Subcutaneous abdominal adipose tissue (tissue), 5 donors: Measurements from ENCODE around the gene MACROD2.

Experiments used
- H3K27ac ChIP-seq: one replicate; pipeline ENCODE4 v1.7.0; 2013; ENCODE audit warnings: low read depth, mild to moderate bottlenecking, inconsistent platforms, low read length, moderate library complexity
- H3K27me3 ChIP-seq, 5 donors: one replicate each; pipeline ENCODE4 v1.7.0; 2013; ENCODE audit warnings: low read length in 5 of 5, inconsistent platforms in 1 of 5; ENCODE audit not compliant: control insufficient read depth in 5 of 5, insufficient read depth in 4 of 5
- H3K36me3 ChIP-seq, 5 donors: one replicate each; pipeline ENCODE4 v1.7.0; 2013; ENCODE audit warnings: low read length in 5 of 5; ENCODE audit not compliant: control insufficient read depth in 5 of 5, insufficient read depth in 5 of 5
- H3K4me1 ChIP-seq, 5 donors: one replicate each; pipeline ENCODE4 v1.7.0; 2013; ENCODE audit warnings: low read length in 5 of 5, mild to moderate bottlenecking in 3 of 5, moderate library complexity in 1 of 5; ENCODE audit not compliant: control insufficient read depth in 5 of 5, insufficient read depth in 5 of 5
- H3K4me3 ChIP-seq, 5 donors: one replicate each; pipeline ENCODE4 v1.7.0; 2013; ENCODE audit warnings: low read length in 5 of 5, low read depth in 1 of 5
- H3K9ac ChIP-seq, 5 donors: one replicate each; pipeline ENCODE4 v1.7.0; 2013; ENCODE audit warnings: low read length in 5 of 5, mild to moderate bottlenecking in 4 of 5, moderate library complexity in 3 of 5
- H3K9me3 ChIP-seq, 5 donors: one replicate each; pipeline ENCODE4 v1.7.0; 2013; ENCODE audit warnings: low read length in 5 of 5; ENCODE audit not compliant: control insufficient read depth in 5 of 5
- donor health status: healthy.
- donor health status: healthy.
- donor health status: healthy.
- donor health status: healthy.
- donor health status: healthy.

Gene MACROD2

DNA sequence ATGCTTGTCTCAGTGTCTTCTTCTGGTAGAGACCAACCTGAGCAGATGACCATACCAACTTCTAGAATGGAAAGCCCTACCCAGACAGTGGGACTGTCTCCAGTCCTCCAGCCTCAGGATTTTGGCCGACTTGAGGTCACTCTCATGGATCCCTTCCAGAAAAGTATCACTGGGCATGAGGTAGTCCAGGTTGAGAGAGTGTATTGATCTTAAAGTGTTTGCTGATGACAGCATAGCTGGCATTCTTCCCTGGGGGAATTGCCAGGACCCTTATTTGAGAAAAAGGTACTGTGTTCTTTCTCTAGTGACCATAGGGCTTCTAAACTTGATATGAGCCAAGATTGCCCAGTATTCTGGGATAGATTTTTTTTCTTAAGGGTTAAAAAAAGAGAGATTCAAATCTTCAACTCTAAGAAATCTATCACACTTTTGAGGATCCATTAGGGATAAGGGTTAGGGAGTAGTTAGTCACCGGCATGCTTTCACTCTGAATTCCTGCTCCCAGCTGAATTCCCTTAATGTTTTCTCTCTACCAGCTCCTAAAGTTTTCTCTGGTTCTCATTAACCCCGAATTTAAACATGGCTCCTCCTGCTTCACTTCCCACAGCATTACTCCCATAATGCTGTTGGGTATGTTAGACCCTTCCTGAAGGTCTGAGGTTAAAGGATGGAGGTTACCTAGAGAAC, 415.7 kb downstream of the MACROD2 start:
- no peak overlapping the region for H3K27ac ChIP-seq
- H3K4me3 ChIP-seq: no peak overlapping the region
- H3K9ac ChIP-seq: no peak overlapping the region
- H3K36me3 ChIP-seq: no peaks in the 10 kb centered on the region
- no peaks in the 10 kb centered on the region for H3K4me1 ChIP-seq
- H3K9me3 ChIP-seq: no peaks in the 10 kb centered on the region
- no peaks in the 10 kb centered on the region for H3K27me3 ChIP-seq

- Histone ChIP-seq H3K4me3 (no peak overlapping the region), H3K27ac (no peak overlapping the region), H3K9me3 (no peaks in the 10 kb centered on the region), H3K36me3 (no peaks in the 10 kb centered on the region), H3K27me3 (no peaks in the 10 kb centered on the region), H3K9ac (no peak overlapping the region), H3K4me1 (no peaks in the 10 kb centered on the region)
Observed at GRCh38 chr20:14412065-14412681, 416.9 kb downstream of the MACROD2 start.

- no peaks in the 10 kb centered on the region for H3K9me3 ChIP-seq
- no peak overlapping the region for H3K9ac ChIP-seq
- H3K36me3 ChIP-seq: no peaks in the 10 kb centered on the region
- no peak overlapping the region for H3K4me3 ChIP-seq
- H3K4me1 ChIP-seq: no peaks in the 10 kb centered on the region
- H3K27me3 ChIP-seq: no peaks in the 10 kb centered on the region
- no peak overlapping the region for H3K27ac ChIP-seq
Observed at GRCh38 chr20:14413835-14414234, 418.5 kb downstream of the MACROD2 start.

DNA sequence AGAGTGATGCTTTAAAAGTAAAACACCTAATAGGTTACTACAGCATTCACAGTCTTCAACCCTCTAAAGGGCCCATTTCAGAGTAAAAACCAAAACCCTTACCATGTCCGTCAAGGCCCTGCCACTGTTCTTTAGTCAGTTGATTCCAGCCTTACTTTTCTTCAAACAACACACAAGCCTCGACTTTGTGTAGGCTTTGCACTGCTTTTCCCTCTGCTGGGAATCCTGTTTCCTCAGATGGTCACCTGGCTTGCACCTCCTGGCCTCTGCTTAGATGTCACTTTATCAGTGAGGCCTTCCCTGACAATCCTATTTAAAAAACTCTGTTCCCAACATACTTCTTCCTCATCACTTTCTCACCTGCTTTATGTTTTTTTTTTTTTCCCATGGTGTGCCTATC, 419.2 kb downstream of the MACROD2 start:
- no peaks in the 10 kb centered on the region for H3K36me3 ChIP-seq
- no peaks in the 10 kb centered on the region for H3K4me1 ChIP-seq
- H3K9me3 ChIP-seq: no peaks in the 10 kb centered on the region
- H3K9ac ChIP-seq: no peak overlapping the region
- H3K27me3 ChIP-seq: no peaks in the 10 kb centered on the region
- no peak overlapping the region for H3K4me3 ChIP-seq
- no peak overlapping the region for H3K27ac ChIP-seq

DNA sequence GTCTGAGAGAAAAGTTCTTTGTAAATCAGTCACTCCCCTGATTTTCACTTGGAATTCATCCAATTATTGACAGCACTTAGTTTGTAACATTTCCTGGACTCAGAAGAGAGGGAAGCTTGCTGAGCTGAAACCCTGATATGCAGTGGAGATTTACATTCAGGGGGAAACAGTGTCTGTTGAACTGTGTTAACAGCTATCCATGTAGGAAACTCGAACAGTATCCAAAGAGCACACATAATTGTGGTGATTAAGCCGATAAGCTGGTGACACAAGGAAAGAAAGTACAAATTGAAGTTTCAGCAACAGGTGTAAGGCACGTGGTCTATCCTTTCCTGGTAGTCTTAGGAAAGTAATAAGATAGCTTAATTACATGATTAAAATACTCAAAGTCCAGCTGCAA, 420.2 kb downstream of the MACROD2 start:
- Histone ChIP-seq H3K36me3 (no peaks in the 10 kb centered on the region), H3K27ac (no peak overlapping the region), H3K9ac (no peak overlapping the region), H3K4me3 (no peak overlapping the region), H3K27me3 (no peaks in the 10 kb centered on the region), H3K9me3 (no peaks in the 10 kb centered on the region), H3K4me1 (no peaks in the 10 kb centered on the region)

GRCh38 chr20:14418376-14418775, 423.1 kb downstream of the MACROD2 start:
- H3K36me3 ChIP-seq: no peaks in the 10 kb centered on the region
- H3K9me3 ChIP-seq: no peaks in the 10 kb centered on the region
- no peak overlapping the region for H3K9ac ChIP-seq
- no peaks in the 10 kb centered on the region for H3K27me3 ChIP-seq
- no peaks in the 10 kb centered on the region for H3K4me1 ChIP-seq
- no peak overlapping the region for H3K4me3 ChIP-seq
- no peak overlapping the region for H3K27ac ChIP-seq

- Histone ChIP-seq H3K27ac (no peak overlapping the region), H3K9ac (no peak overlapping the region), H3K4me1 (no peaks in the 10 kb centered on the region), H3K4me3 (no peak overlapping the region), H3K27me3 (no peaks in the 10 kb centered on the region), H3K9me3 (no peaks in the 10 kb centered on the region), H3K36me3 (no peaks in the 10 kb centered on the region)
Observed at GRCh38 chr20:14422892-14423291, 427.6 kb downstream of the MACROD2 start.

- no peaks in the 10 kb centered on the region for H3K9me3 ChIP-seq
- H3K36me3 ChIP-seq: no peaks in the 10 kb centered on the region
- no peak overlapping the region for H3K27ac ChIP-seq
- no peak overlapping the region for H3K4me3 ChIP-seq
- H3K4me1 ChIP-seq: no peaks in the 10 kb centered on the region
- H3K27me3 ChIP-seq: no peaks in the 10 kb centered on the region
- no peak overlapping the region for H3K9ac ChIP-seq
Observed at GRCh38 chr20:14431568-14431967, 436.3 kb downstream of the MACROD2 start.

DNA sequence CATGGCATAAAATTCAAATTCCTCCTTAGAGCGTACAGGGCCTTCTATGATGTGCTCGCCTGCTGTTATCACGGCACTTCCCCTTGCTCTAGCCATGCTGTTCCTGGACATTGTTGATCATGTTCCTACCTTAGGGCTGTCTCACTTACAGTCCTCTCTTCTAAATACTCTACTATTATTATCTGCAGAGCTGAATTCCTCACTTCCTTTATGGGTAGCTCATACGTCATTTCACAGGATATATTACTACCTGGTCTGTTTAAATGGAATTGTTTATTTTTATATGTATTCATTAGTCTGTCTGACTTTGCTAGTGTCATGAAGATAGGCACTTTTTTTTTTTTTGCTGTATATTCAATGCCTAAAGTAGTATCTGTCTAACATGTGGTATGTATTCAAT, 436.8 kb downstream of the MACROD2 start:
- no peak overlapping the region for H3K9ac ChIP-seq
- H3K36me3 ChIP-seq: no peaks in the 10 kb centered on the region
- no peaks in the 10 kb centered on the region for H3K9me3 ChIP-seq
- no peaks in the 10 kb centered on the region for H3K27me3 ChIP-seq
- no peaks in the 10 kb centered on the region for H3K4me1 ChIP-seq
- no peak overlapping the region for H3K4me3 ChIP-seq
- H3K27ac ChIP-seq: no peak overlapping the region

DNA sequence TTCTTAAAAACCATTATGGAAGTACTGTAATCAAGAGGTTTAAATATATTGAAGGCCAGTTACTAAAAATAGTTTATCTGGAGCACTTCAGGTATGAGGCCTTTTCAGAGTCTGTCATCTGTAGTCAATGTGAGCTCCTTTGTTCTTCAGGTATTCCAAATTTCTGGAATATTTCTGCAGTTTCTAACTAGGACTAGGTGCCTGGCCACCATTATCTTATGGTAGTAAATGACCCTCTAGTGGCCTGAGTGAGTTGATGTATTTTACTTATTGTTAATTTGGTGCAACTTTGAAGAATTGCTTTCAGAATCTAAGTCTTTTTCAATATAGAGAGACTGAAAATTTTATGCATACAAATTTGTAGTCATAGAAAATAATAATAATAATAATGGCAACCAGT, 437.3 kb downstream of the MACROD2 start:
- Histone ChIP-seq H3K4me1 (no peaks in the 10 kb centered on the region), H3K4me3 (no peak overlapping the region), H3K36me3 (no peaks in the 10 kb centered on the region), H3K9me3 (no peaks in the 10 kb centered on the region), H3K9ac (no peak overlapping the region), H3K27me3 (no peaks in the 10 kb centered on the region), H3K27ac (no peak overlapping the region)
